ENCODE measurements around the gene CTRB1. TPM values are rescaled to one million over a fixed set of nuclear protein-coding genes. Genes with fewer than 3 reads are reported as not detected.

CTRB1 gene
- total RNA-seq, 2 experiments from 2014 or later, result not detected

- DNase-seq, result no peak
- POLR2A ChIA-PET, result no interaction called here
- no peak for ATAC-seq (ENCODE audit: low read depth)
- H3K4me3 Mint-ChIP-seq, result no peak overlapping the region
- peaks cover 4% of the 10 kb centered on the region for H3K4me1 Mint-ChIP-seq
- no peaks in the 10 kb centered on the region for H3K9me3 Mint-ChIP-seq
- H3K27ac Mint-ChIP-seq, result no peak overlapping the region
- H3K36me3 Mint-ChIP-seq, result no peaks in the 10 kb centered on the region
- peaks cover 55% of the 10 kb centered on the region for H3K27me3 Mint-ChIP-seq
Observed at GRCh38 chr16:75252946-75253911, 34.4 kb downstream of the CTRB1 start.

DNA sequence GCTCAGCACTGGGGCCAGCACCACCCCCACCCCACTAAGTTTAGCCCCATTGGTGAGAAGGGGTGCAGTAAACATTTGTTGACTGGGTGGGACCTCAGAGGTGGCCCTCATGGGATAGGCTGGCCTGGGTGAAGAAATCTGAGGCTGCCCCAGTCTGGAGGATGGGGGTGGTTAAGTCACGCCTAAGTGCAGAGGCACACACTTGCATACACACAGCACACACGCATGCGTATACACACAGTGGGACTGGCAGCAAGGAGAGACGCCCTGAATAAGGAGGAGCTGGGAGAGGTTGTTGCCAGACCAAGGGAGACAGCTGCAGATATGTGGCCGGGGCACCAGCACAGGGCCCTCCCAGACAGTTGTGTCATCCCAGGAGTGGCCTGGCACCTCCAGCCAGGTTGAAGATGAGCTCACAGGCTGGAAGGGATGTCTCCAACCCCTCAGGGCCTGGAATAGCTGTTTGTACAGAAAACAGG is 35.6 kb downstream of the CTRB1 start:
- Mint-ChIP-seq H3K27ac (no peak overlapping the region), H3K4me1 (peaks cover 4% of the 10 kb centered on the region), H3K27me3 (peaks cover 57% of the 10 kb centered on the region), H3K36me3 (no peaks in the 10 kb centered on the region), H3K9me3 (no peaks in the 10 kb centered on the region), H3K4me3 (no peak overlapping the region)
- ATAC-seq (ENCODE audit: low read depth) (no peak), DNase-seq (no peak)
- POLR2A ChIA-PET, result no interaction called here

GRCh38 chr16:75256059-75256571 is 37.3 kb downstream of the CTRB1 start:
- H3K4me3 Mint-ChIP-seq, result no peak overlapping the region
- ATAC-seq (ENCODE audit: low read depth) (no peak), DNase-seq (no peak)
- no peak overlapping the region for H3K27ac Mint-ChIP-seq
- POLR2A ChIA-PET, result no interaction called here
- H3K36me3 Mint-ChIP-seq, result no peaks in the 10 kb centered on the region
- H3K4me1 Mint-ChIP-seq, result peaks cover 2% of the 10 kb centered on the region
- no peaks in the 10 kb centered on the region for H3K9me3 Mint-ChIP-seq
- H3K27me3 Mint-ChIP-seq, result peaks cover 56% of the 10 kb centered on the region

DNA sequence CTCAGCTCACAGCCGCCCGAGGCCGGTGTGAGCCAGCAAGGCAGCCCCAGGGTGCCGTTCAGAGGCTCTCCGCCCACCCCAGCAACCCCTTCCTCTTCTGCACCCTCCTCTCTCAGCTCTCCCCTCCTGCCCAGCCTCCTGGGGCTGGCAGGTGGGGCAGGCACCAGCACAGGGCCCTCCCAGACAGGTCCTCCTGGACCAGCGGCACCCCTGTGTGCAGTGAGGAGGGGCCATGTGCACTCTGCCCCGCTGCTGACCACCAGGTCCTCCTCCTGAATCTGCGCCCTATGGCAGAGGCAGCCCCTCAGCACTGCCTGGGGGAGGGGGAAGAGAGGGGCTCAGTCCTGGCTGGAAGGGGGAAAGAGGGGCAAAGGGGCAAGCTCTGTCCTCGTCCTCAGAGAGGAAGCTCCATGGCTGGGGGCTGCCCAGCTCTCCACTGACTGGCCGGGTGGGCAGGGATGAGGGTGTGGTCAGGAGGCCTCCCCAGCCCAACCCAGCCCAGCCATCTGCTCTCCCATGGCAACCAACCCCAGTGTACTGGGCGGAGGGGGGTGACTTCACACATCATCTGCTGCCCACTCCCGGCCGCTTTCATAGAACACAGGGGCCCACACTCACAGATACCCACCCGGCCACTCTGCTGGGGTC is 38.0 kb downstream of the CTRB1 start:
- Mint-ChIP-seq H3K36me3 (no peaks in the 10 kb centered on the region), H3K27ac (no peak overlapping the region), H3K4me1 (peaks cover under 1% of the 10 kb centered on the region), H3K9me3 (no peaks in the 10 kb centered on the region), H3K4me3 (no peak overlapping the region), H3K27me3 (peaks cover 54% of the 10 kb centered on the region)
- ATAC-seq (ENCODE audit: low read depth), result no peak
- DNase-seq, result no peak
- POLR2A ChIA-PET, result no interaction called here

- no peak for DNase-seq
- Mint-ChIP-seq H3K27me3 (peaks cover 54% of the 10 kb centered on the region), H3K27ac (no peak overlapping the region), H3K4me3 (no peak overlapping the region), H3K4me1 (no peaks in the 10 kb centered on the region), H3K36me3 (no peaks in the 10 kb centered on the region), H3K9me3 (no peaks in the 10 kb centered on the region)
- ATAC-seq (ENCODE audit: low read depth), result no peak
- POLR2A ChIA-PET, result no interaction called here
Observed at GRCh38 chr16:75257886-75258806, 39.4 kb downstream of the CTRB1 start.

- Mint-ChIP-seq H3K27ac (no peak overlapping the region), H3K27me3 (peaks cover 57% of the 10 kb centered on the region), H3K36me3 (no peaks in the 10 kb centered on the region), H3K9me3 (no peaks in the 10 kb centered on the region), H3K4me1 (no peaks in the 10 kb centered on the region), H3K4me3 (no peak overlapping the region)
- ATAC-seq (ENCODE audit: low read depth) (no peak), DNase-seq (no peak)
- POLR2A ChIA-PET, result no interaction called here
Observed at GRCh38 chr16:75258807-75259141, 40.0 kb downstream of the CTRB1 start.

GRCh38 chr16:75260851-75261589 is 42.2 kb downstream of the CTRB1 start:
- POLR2A ChIA-PET, result no interaction called here
- no peaks in the 10 kb centered on the region for H3K36me3 Mint-ChIP-seq

DNA sequence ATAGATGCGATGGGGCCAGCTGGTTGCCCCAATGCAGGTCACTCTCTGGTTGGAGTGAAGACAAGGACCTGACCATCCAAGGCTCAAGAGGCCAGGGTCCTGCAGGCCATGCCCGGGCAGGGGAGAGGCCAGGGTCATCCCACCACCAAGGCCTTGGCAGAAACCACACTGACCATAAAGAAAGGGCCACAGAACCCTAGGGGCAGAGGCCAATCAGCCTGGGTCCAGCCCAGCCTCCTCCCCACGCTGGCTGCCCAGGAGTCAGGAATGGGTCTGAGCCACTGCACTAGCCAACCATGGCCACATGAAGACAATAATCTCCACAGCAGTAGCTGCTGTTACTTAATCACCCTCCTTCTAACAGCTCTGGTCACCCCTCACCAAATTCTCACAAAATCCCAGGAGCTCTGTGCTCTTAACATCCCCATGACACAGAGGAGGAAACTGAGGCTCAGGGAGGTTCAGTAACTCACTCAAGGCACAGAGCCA is 42.8 kb downstream of the CTRB1 start:
- ATAC-seq (ENCODE audit: low read depth), result no peak
- H3K9me3 Mint-ChIP-seq, result no peaks in the 10 kb centered on the region
- DNase-seq, result no peak
- peaks cover 60% of the 10 kb centered on the region for H3K27me3 Mint-ChIP-seq
- H3K36me3 Mint-ChIP-seq, result no peaks in the 10 kb centered on the region
- no peak overlapping the region for H3K4me3 Mint-ChIP-seq
- no peak overlapping the region for H3K27ac Mint-ChIP-seq
- H3K4me1 Mint-ChIP-seq, result no peaks in the 10 kb centered on the region
- POLR2A ChIA-PET, result no interaction called here

More at GRCh38 chr16:75260851-75261589, 42.2 kb downstream of the CTRB1 start:
- Mint-ChIP-seq H3K27me3 (peaks cover 54% of the 10 kb centered on the region), H3K9me3 (no peaks in the 10 kb centered on the region), H3K4me1 (no peaks in the 10 kb centered on the region), H3K4me3 (no peak overlapping the region), H3K27ac (no peak overlapping the region)
- no peak for ATAC-seq (ENCODE audit: low read depth)
- no peak for DNase-seq

DNA sequence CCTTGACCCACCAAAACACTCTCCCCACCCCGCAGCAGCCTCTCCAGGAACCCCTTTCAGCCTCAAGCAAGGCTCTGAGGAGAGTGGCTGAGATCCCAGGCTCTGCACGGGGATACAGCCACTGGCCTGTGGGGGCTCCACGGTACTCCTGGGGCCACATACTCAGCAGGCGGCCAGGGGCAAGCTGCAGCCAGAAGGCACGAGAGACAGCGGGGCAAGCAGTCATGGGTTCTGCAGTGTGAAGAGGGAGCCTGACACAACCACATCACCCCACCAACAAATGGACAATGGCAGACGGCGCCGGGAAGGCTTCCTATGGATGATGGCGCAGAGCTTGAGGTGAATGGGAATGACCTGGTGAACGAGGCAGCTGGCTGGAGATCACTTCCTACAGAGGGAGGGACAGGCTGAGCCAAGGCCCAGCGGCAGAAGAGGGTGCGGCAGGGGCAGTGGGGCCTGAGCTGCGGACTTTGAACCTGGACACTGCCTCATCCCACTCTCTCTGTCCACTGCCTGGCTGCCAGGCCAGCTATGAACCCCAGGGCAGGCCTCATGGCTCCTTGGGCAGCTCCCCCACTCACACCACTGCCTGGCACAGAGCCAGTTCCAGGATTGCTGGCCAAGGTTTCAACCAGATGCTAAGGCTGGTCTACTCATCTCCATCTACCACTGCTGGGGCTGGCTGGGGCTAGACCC is 43.5 kb downstream of the CTRB1 start:
- DNase-seq (no peak), ATAC-seq (ENCODE audit: low read depth) (no peak)
- no peak overlapping the region for H3K4me3 Mint-ChIP-seq
- no peaks in the 10 kb centered on the region for H3K36me3 Mint-ChIP-seq
- no peaks in the 10 kb centered on the region for H3K9me3 Mint-ChIP-seq
- peaks cover 65% of the 10 kb centered on the region for H3K27me3 Mint-ChIP-seq
- no peaks in the 10 kb centered on the region for H3K4me1 Mint-ChIP-seq
- no peak overlapping the region for H3K27ac Mint-ChIP-seq
- POLR2A ChIA-PET, result no interaction called here

DNA sequence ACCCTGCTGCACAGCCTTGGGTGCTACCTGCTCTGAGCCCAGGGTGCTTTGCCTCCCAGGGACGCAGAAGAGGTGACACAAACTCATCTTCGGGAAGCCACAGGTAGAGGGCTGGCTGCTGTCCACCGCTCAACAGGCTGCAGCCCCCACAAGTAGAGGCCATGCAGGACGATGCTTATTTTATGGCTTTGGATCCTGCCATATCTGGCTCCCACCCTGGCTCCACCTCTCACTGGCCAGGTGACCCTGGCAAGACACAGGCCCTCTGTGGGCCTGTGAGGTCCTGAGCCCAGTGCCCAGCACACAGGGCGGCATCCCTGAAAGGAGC is 44.0 kb downstream of the CTRB1 start:
- Mint-ChIP-seq H3K4me3 (no peak overlapping the region), H3K27ac (no peak overlapping the region), H3K9me3 (no peaks in the 10 kb centered on the region), H3K4me1 (no peaks in the 10 kb centered on the region), H3K36me3 (no peaks in the 10 kb centered on the region), H3K27me3 (peaks cover 66% of the 10 kb centered on the region)
- POLR2A ChIA-PET, result no interaction called here
- DNase-seq (no peak), ATAC-seq (ENCODE audit: low read depth) (no peak)

- no peak for DNase-seq
- H3K4me1 Mint-ChIP-seq, result no peaks in the 10 kb centered on the region
- no peak for ATAC-seq (ENCODE audit: low read depth)
- H3K27me3 Mint-ChIP-seq, result peaks cover 60% of the 10 kb centered on the region
- no peaks in the 10 kb centered on the region for H3K36me3 Mint-ChIP-seq
- H3K4me3 Mint-ChIP-seq, result no peak overlapping the region
- H3K27ac Mint-ChIP-seq, result no peak overlapping the region
- POLR2A ChIA-PET, result no interaction called here
- H3K9me3 Mint-ChIP-seq, result no peaks in the 10 kb centered on the region
Observed at GRCh38 chr16:75263291-75263962, 44.6 kb downstream of the CTRB1 start.

DNA sequence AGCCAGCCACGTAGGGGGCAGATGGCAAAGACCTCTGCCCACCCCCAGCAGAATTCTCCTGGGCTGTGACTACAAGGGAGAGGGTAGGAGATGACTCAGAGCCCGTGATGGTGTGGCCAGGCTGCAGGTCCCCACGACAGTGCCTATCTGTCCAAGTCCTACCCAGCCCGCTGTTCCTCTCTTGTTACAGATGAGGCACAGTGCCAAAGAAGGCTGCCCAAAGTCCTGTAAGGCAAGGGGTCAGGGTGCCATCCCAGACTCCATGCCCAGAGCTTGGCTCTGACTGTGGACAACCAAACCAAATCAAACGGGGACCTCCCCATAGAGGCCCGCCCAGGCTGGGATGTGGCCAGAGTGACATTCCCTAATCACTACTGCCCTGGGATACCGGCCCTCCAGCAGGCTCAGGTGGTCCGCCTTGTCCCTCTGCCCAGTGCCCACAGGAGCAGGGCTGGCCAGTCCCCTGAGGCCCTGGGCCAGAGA is 45.2 kb downstream of the CTRB1 start:
- no peak overlapping the region for H3K27ac Mint-ChIP-seq
- DNase-seq, result no peak
- H3K36me3 Mint-ChIP-seq, result no peaks in the 10 kb centered on the region
- H3K4me3 Mint-ChIP-seq, result no peak overlapping the region
- POLR2A ChIA-PET, result no interaction called here
- ATAC-seq (ENCODE audit: low read depth), result no peak
- no peaks in the 10 kb centered on the region for H3K4me1 Mint-ChIP-seq
- H3K9me3 Mint-ChIP-seq, result no peaks in the 10 kb centered on the region
- H3K27me3 Mint-ChIP-seq, result peaks cover 57% of the 10 kb centered on the region

Data from activated naive CD8-positive, alpha-beta T cell treated with anti-CD3 and anti-CD28 coated beads, Interleukin-2, amount 10 ng/mL, durations not matched to agents 7 days and 5 days (primary cell).